ENCODE results near the gene MGARP. TPM values are rescaled to one million over a fixed set of nuclear protein-coding genes. Genes with fewer than 3 reads are reported as not detected.

Gene MGARP
- total RNA-seq, 1 donor from 2014 or later = 0.53 TPM

GRCh38 chr4:139243448-139244365 is 36.3 kb downstream of the MGARP start:
- no peaks in the 10 kb centered on the region for H3K36me3 ChIP-seq (ENCODE audit: control insufficient read depth, insufficient read depth, low read length)
- H3K4me3 ChIP-seq (ENCODE audit: low read depth, low read length) = no peak overlapping the region
- no peaks in the 10 kb centered on the region for H3K27me3 ChIP-seq (ENCODE audit: control insufficient read depth, insufficient read depth, low read length)
- FAIRE-seq (no peak), DNase-seq (ENCODE audit: low read depth) (peak; percentile 100)
- TF ChIP-seq CTCF (IDR thresholded peaks at IDR 0.05; ENCODE audit: insufficient read depth, low read length, severe bottlenecking) = no peak

DNA sequence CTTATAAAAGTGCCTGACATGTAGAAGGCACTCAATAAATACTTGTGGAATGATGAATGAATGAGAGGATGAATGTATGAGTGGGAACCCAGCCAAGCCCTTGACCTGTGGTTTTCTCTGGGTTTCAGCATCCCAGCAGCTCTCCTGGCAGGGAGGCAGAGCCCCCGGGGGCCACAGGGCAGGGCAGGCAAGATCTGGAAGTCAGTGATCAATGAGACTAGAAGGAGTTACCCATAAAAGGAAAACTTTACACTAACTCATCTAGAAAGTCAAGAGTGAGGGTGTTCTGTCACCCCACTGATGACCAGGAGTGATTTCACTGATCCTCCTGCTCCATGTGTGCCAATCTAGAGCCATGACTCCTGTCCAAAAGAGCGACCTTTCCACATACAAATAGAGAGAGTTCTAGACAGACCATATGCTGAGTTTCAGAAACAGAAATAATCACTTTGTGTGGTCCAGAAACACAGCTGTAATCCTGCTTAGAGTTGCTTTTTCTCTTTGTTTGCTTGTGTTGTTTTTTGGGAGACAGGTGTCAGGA is 37.4 kb downstream of the MGARP start:
- DNase-seq (ENCODE audit: low read depth) = peak; percentile 88
- no peak for FAIRE-seq
- no peak for TF ChIP-seq CTCF (IDR thresholded peaks at IDR 0.05; ENCODE audit: insufficient read depth, low read length, severe bottlenecking)
- Histone ChIP-seq H3K36me3 (ENCODE audit: control insufficient read depth, insufficient read depth, low read length) (no peaks in the 10 kb centered on the region), H3K27me3 (ENCODE audit: control insufficient read depth, insufficient read depth, low read length) (no peaks in the 10 kb centered on the region), H3K4me3 (ENCODE audit: low read depth, low read length) (no peak overlapping the region)

DNA sequence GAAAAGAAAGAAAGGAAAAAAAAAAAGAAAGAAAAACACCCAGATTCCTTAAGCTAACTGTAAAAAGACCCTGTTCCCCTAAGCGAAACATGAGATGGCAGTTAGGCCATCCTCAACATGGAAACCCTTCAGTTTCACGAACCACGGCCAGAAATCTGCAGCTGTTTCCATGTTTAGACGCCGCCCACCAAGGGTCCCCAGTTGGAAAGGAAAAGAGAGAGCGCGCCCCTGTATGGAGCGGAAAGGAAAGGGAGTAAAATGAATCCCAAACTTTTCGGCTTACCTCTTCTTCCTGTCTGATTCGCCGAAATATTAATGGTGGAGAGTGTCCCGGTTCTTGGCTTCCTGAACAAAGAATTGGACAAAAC is 38.3 kb downstream of the MGARP start:
- TF ChIP-seq CTCF (IDR thresholded peaks at IDR 0.05; ENCODE audit: insufficient read depth, low read length, severe bottlenecking) = no peak
- FAIRE-seq (no peak), DNase-seq (ENCODE audit: low read depth) (no peak)
- no peaks in the 10 kb centered on the region for H3K27me3 ChIP-seq (ENCODE audit: control insufficient read depth, insufficient read depth, low read length)
- H3K36me3 ChIP-seq (ENCODE audit: control insufficient read depth, insufficient read depth, low read length) = no peaks in the 10 kb centered on the region
- no peak overlapping the region for H3K4me3 ChIP-seq (ENCODE audit: low read depth, low read length)

- Histone ChIP-seq H3K36me3 (ENCODE audit: control insufficient read depth, insufficient read depth, low read length) (no peaks in the 10 kb centered on the region), H3K27me3 (ENCODE audit: control insufficient read depth, insufficient read depth, low read length) (no peaks in the 10 kb centered on the region), H3K4me3 (ENCODE audit: low read depth, low read length) (no peak overlapping the region)
- no peak for FAIRE-seq
- DNase-seq (ENCODE audit: low read depth) = no peak
- TF ChIP-seq CTCF (IDR thresholded peaks at IDR 0.05; ENCODE audit: insufficient read depth, low read length, severe bottlenecking) = no peak
Observed at GRCh38 chr4:139241086-139241783, 38.8 kb downstream of the MGARP start.

- H3K4me3 ChIP-seq (ENCODE audit: low read depth, low read length) = no peak overlapping the region
- TF ChIP-seq CTCF (IDR thresholded peaks at IDR 0.05; ENCODE audit: insufficient read depth, low read length, severe bottlenecking) = no peak
- no peaks in the 10 kb centered on the region for H3K36me3 ChIP-seq (ENCODE audit: control insufficient read depth, insufficient read depth, low read length)
- H3K27me3 ChIP-seq (ENCODE audit: control insufficient read depth, insufficient read depth, low read length) = no peaks in the 10 kb centered on the region
- no peak for FAIRE-seq
- no peak for DNase-seq (ENCODE audit: low read depth)
Observed at GRCh38 chr4:139239127-139239772, 40.8 kb downstream of the MGARP start.
